ENCODE results near the gene RHBDD1.

DNA sequence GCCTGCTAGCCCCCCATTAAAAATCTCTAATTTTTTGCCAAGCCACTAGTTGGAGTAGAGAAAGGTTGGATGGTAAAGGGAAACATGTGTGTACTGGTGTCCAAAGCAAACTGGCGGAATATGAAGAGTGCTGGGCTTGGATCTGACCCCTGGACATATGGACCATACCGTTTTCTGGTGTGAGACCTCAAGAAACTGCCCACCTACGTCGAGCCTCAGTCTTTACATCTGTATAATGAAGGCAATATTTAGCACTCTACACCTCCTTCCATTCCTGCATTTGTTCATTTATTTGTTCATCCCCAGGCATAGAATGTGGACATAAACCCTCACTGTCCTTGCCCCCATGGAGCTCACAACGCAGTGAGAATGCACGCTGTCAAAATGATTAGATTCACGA, 142.4 kb downstream of the RHBDD1 start:
- TF ChIP-seq, protein P1, sequence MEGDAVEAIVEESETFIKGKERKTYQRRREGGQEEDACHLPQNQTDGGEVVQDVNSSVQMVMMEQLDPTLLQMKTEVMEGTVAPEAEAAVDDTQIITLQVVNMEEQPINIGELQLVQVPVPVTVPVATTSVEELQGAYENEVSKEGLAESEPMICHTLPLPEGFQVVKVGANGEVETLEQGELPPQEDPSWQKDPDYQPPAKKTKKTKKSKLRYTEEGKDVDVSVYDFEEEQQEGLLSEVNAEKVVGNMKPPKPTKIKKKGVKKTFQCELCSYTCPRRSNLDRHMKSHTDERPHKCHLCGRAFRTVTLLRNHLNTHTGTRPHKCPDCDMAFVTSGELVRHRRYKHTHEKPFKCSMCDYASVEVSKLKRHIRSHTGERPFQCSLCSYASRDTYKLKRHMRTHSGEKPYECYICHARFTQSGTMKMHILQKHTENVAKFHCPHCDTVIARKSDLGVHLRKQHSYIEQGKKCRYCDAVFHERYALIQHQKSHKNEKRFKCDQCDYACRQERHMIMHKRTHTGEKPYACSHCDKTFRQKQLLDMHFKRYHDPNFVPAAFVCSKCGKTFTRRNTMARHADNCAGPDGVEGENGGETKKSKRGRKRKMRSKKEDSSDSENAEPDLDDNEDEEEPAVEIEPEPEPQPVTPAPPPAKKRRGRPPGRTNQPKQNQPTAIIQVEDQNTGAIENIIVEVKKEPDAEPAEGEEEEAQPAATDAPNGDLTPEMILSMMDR (IDR thresholded peaks at IDR 0.05; ENCODE audit: insufficient read depth, low read length, poor library complexity, severe bottlenecking) = no peak
- no peak for TF ChIP-seq EZH2phosphoT487 (conservative IDR thresholded peaks at IDR 0.05; ENCODE audit: low read length)

All from SU-DHL-6 (cell line).